WTC11 (cell line): ENCODE data around the gene TRIM38. TPM values are rescaled to one million over a fixed set of nuclear protein-coding genes. Genes with fewer than 3 reads are reported as not detected.
"Not testable (repeated sequence)": the region's sequence is repeated elsewhere in the genome, so short reads cannot be mapped to it uniquely, and the experiment has no call there.

Source experiments
- ATAC-seq: fragments of 200-7000 bp; cut with Tn5 transposase; 2 replicates; pipeline ENCODE4 v1.10.0; 2021; ENCODE audit warnings: mild to moderate bottlenecking, moderate library complexity
- CTCF ChIA-PET: fragments of 300-600 bp; sonication (Branson Sonifier 250); formaldehyde crosslinking; loops from one replicate; lab custom pipeline; 2021; ENCODE audit warnings: antibody characterized with exemption; lab: Charles Lee
- POLR2A ChIA-PET: fragments of 350-600 bp; sonication (Branson Sonifier 250); formaldehyde crosslinking; loops from one replicate; lab custom pipeline; 2021; ENCODE audit warnings: antibody characterized with exemption; lab: Charles Lee
- DNase-seq: peaks from one replicate; pipeline ENCODE4 v3.0.0; 2021; ENCODE audit warnings: low spot score
- H3K27ac Mint-ChIP-seq: 2 replicates; pipeline ENCODE4 v1.8.0; 2021; ENCODE audit warnings: mixed read lengths
- H3K27me3 Mint-ChIP-seq: 2 replicates; pipeline ENCODE4 v1.8.0; 2021; ENCODE audit warnings: low read depth, mild to moderate bottlenecking, moderate library complexity, mixed read lengths
- H3K36me3 Mint-ChIP-seq: 2 replicates; pipeline ENCODE4 v1.8.0; 2021; ENCODE audit warnings: mixed read lengths
- H3K4me1 Mint-ChIP-seq: 2 replicates; pipeline ENCODE4 v1.8.0; 2022; ENCODE audit warnings: mixed read lengths
- H3K4me3 Mint-ChIP-seq: 2 replicates; pipeline ENCODE4 v1.8.0; 2021; ENCODE audit warnings: mild to moderate bottlenecking, moderate library complexity, mixed read lengths
- H3K9me3 Mint-ChIP-seq: 2 replicates; pipeline ENCODE4 v1.8.0; 2021; ENCODE audit warnings: mixed read lengths
- CREM ChIP-seq: sonication (generic); formaldehyde crosslinking; IDR thresholded peaks from 2 replicates; pipeline ENCODE4 v1.8.1; 2022; ENCODE audit warnings: mild to moderate bottlenecking, missing genetic modification reagents, moderate library complexity
- FOXJ3 ChIP-seq: sonication (generic); formaldehyde crosslinking; IDR thresholded peaks from 2 replicates; pipeline ENCODE4 v1.9.0; 2021; ENCODE audit warnings: missing genetic modification reagents, mild to moderate bottlenecking, borderline replicate concordance
- GABPB1 ChIP-seq: sonication (generic); formaldehyde crosslinking; IDR thresholded peaks from 2 replicates; pipeline ENCODE4 v1.8.1; 2023; ENCODE audit warnings: mild to moderate bottlenecking, missing genetic modification reagents
- GRHL2 ChIP-seq: fragments of 250-450 bp; sonication (Bioruptor Pico); IDR thresholded peaks from 2 replicates; pipeline ENCODE4 v1.8.0; 2022; ENCODE audit warnings: mild to moderate bottlenecking, moderate library complexity; ENCODE audit not compliant: insufficient replicate concordance, severe bottlenecking
- MYBL2 ChIP-seq: sonication (generic); formaldehyde crosslinking; IDR thresholded peaks from 2 replicates; pipeline ENCODE4 v1.8.1; 2023; ENCODE audit warnings: mild to moderate bottlenecking, moderate library complexity, missing genetic modification reagents
- NR3C1 ChIP-seq: sonication (generic); formaldehyde crosslinking; conservative IDR thresholded peaks from 2 replicates; pipeline ENCODE4 v1.8.1; 2023; ENCODE audit warnings: low read depth, mild to moderate bottlenecking, missing genetic modification reagents
- OVOL2 ChIP-seq: fragments of 250-450 bp; sonication (Bioruptor Pico); IDR thresholded peaks from 2 replicates; pipeline ENCODE4 v1.9.0; 2021; ENCODE audit warnings: mild to moderate bottlenecking, borderline replicate concordance
- PRRX2 ChIP-seq: fragments of 250-450 bp; sonication (Bioruptor Pico); IDR thresholded peaks from 2 replicates; pipeline ENCODE4 v1.8.0; 2021; ENCODE audit warnings: mild to moderate bottlenecking
- ZNF138 ChIP-seq: sonication (generic); formaldehyde crosslinking; conservative IDR thresholded peaks from 2 replicates; pipeline ENCODE4 v1.8.1; 2022; ENCODE audit warnings: mild to moderate bottlenecking, moderate library complexity, missing genetic modification reagents
- ZNF416 ChIP-seq: fragments of 250-450 bp; sonication (Bioruptor Pico); IDR thresholded peaks from 2 replicates; pipeline ENCODE4 v1.9.0; 2021; ENCODE audit warnings: mild to moderate bottlenecking, inconsistent platforms
- total RNA-seq: library from RNA; stranded (reverse); gene quantifications from 3 replicates; pipeline ENCODE4 v1.2.3, GENCODE V29; 2021
- TF ChIP-seq, protein P1 (sequence below): sonication (generic); formaldehyde crosslinking; IDR thresholded peaks from 2 replicates; pipeline ENCODE4 v1.8.0; 2022; ENCODE audit warnings: mild to moderate bottlenecking, missing genetic modification reagents
- TF ChIP-seq, protein P2 (sequence below): sonication (generic); formaldehyde crosslinking; IDR thresholded peaks from 2 replicates; pipeline ENCODE4 v1.8.1; 2022; ENCODE audit warnings: low read depth, missing genetic modification reagents, borderline replicate concordance
- TF ChIP-seq, protein P3 (sequence below): sonication (generic); formaldehyde crosslinking; IDR thresholded peaks from 2 replicates; pipeline ENCODE4 v1.8.1; 2022; ENCODE audit warnings: mild to moderate bottlenecking, missing genetic modification reagents, moderate library complexity, borderline replicate concordance
- TF ChIP-seq, protein P4 (sequence below): sonication (generic); formaldehyde crosslinking; IDR thresholded peaks from 2 replicates; pipeline ENCODE4 v1.8.0; 2022; ENCODE audit warnings: missing genetic modification reagents

Gene TRIM38
- total RNA-seq, 1 experiment from 2014 or later: 1.6 TPM

DNA sequence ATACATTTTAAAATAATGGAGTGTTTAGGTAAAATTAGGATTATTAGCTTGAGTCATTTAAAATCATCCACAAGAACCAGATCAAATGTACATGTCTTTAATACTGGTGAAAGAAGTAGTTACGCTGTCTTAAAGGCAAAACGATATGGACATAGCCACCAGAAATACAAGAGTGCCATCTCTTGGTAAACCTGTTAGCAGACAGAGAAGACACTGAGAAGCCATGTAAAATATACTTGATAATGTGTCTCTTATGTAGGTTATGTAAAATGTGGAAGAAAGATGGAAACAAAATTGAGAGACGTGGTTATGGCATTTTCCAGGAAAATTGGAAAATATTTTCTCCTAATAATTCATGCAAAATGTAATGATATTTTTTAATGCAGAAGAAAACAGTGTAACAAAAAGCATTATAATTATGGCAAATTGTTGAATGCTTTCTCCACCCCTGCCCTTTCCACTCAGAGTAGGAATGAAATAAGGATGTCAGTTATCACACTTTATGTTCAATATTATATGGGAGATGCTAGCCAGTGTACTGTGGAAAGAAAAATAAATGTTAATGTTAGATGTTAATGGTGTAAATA, 19.9 kb upstream of the TRIM38 start:
- Mint-ChIP-seq H3K4me3 (no peak overlapping the region), H3K9me3 (peaks cover 22% of the 10 kb centered on the region), H3K27ac (no peak overlapping the region), H3K4me1 (no peaks in the 10 kb centered on the region), H3K36me3 (peaks cover 14% of the 10 kb centered on the region), H3K27me3 (no peaks in the 10 kb centered on the region)
- TF ChIP-seq, protein P1, sequence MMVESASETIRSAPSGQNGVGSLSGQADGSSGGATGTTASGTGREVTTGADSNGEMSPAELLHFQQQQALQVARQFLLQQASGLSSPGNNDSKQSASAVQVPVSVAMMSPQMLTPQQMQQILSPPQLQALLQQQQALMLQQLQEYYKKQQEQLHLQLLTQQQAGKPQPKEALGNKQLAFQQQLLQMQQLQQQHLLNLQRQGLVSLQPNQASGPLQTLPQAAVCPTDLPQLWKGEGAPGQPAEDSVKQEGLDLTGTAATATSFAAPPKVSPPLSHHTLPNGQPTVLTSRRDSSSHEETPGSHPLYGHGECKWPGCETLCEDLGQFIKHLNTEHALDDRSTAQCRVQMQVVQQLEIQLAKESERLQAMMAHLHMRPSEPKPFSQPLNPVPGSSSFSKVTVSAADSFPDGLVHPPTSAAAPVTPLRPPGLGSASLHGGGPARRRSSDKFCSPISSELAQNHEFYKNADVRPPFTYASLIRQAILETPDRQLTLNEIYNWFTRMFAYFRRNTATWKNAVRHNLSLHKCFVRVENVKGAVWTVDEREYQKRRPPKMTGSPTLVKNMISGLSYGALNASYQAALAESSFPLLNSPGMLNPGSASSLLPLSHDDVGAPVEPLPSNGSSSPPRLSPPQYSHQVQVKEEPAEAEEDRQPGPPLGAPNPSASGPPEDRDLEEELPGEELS (CRISPR knock-in tag): no peak
- no peak for TF ChIP-seq NR3C1 (CRISPR knock-in tag)
- TF ChIP-seq OVOL2 (CRISPR knock-in tag): no peak
- no peak for TF ChIP-seq ZNF138 (CRISPR knock-in tag)
- peak; percentile 44; the same call in 1 of the 2 replicates for TF ChIP-seq GABPB1 (CRISPR knock-in tag)
- no peak for TF ChIP-seq ZNF416
- TF ChIP-seq FOXJ3: no peak
- ATAC-seq (peak; percentile 52), DNase-seq (no peak)
- POLR2A ChIA-PET: no interaction called here
- CTCF ChIA-PET: no interaction called here

DNA sequence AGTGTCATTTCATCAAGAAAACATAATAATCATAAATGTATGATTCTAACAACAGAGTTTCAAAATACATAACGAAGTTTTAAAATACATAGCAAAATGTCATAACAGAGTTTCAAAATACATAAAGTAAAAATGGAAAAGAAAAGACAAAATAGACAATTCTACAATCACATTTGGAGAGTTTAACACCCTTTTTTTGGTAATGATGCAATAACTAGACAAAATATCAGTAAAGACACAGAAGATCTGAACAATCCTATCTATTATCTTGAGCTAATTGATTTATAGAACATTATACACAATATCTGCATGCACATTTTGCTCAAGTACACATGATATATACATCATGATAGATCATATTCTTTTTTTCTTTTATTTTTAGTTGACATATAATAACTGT, 18.7 kb upstream of the TRIM38 start:
- Mint-ChIP-seq H3K27me3 (no peaks in the 10 kb centered on the region), H3K9me3 (peaks cover 22% of the 10 kb centered on the region), H3K4me3 (no peak overlapping the region), H3K4me1 (no peaks in the 10 kb centered on the region), H3K36me3 (peaks cover 14% of the 10 kb centered on the region), H3K27ac (no peak overlapping the region)
- POLR2A ChIA-PET: no interaction called here
- TF ChIP-seq CREM (CRISPR knock-in tag) (no peak), MYBL2 (no peak)
- ATAC-seq: no peak
- no peak for DNase-seq
- CTCF ChIA-PET: no interaction called here

DNA sequence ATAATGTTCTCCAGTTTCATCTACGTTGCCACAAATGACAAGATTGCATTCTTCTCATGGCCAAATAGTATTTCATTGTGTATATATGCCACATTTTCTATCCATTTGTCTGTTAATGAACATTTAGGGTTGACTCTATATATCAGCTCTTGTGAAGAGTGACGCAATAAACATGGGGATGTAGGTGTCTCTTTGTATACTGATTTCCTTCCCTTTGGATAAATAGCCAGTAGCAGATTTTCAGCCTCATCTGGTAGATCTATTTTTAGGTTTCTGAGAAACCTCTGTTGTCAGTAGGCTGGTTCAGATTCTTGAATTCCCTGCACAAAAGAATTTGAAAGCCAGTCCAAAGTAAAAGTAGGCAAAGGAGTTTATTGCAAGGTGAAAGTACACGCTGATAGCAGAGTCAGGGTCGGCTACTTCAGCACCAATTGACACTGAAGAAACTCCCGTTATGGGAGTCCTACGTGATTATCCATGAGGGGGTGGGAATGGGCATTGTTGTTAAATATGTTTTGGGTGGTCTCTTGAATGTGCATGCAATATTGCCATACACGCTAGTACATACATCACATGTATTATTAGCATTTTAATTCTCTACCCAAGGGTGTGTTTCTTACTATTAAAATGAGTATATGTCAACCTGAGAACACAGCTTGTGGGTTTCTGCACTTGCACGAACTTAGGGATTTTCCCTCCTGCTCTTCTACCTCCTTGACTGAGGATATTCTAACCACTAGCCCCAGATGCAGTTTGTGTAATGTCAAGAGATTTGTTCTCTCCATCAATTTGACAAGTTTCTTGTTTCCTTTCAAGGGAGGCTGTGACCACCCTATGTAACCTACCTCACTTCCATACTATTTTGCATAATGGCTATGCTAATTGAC, 17.7 kb upstream of the TRIM38 start:
- ChIA-PET CTCF (no interaction called here), POLR2A (no interaction called here)
- Mint-ChIP-seq H3K27me3 (no peaks in the 10 kb centered on the region), H3K4me1 (no peaks in the 10 kb centered on the region), H3K9me3 (peaks cover 22% of the 10 kb centered on the region), H3K27ac (no peak overlapping the region), H3K36me3 (peaks cover 14% of the 10 kb centered on the region), H3K4me3 (no peak overlapping the region)
- TF ChIP-seq, protein P2, sequence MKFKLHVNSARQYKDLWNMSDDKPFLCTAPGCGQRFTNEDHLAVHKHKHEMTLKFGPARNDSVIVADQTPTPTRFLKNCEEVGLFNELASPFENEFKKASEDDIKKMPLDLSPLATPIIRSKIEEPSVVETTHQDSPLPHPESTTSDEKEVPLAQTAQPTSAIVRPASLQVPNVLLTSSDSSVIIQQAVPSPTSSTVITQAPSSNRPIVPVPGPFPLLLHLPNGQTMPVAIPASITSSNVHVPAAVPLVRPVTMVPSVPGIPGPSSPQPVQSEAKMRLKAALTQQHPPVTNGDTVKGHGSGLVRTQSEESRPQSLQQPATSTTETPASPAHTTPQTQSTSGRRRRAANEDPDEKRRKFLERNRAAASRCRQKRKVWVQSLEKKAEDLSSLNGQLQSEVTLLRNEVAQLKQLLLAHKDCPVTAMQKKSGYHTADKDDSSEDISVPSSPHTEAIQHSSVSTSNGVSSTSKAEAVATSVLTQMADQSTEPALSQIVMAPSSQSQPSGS (CRISPR knock-in tag): no peak
- 0 out of 2 replicates have a peak, but pooled peaks have one; percentile 40 for TF ChIP-seq GABPB1 (CRISPR knock-in tag)
- no peak for DNase-seq
- ATAC-seq: no peak

DNA sequence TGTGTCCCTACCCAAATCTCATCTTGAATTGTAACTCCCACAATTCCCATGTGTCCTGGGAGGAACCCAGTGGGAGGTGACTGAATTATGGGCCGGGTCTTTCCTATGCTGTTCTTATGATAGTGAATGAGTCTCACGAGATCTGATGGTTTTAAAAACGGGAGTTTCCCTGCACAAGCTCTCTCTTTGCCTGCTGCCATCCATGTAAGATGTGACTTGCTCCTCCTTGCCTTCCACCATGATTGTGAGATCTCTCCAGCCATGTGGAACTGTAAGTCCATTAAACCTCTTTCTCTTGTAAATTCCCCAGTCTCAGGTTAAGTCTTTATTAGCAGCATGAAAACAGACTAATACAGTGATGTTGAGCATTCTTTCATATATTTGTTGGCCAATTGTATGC, 16.9 kb upstream of the TRIM38 start:
- H3K9me3 Mint-ChIP-seq: peaks cover 22% of the 10 kb centered on the region
- CTCF ChIA-PET, H3K4me3 Mint-ChIP-seq, ATAC-seq, DNase-seq, POLR2A ChIA-PET, H3K27me3 Mint-ChIP-seq, H3K4me1 Mint-ChIP-seq, H3K27ac Mint-ChIP-seq: not testable (repeated sequence)
- H3K36me3 Mint-ChIP-seq: peaks cover 14% of the 10 kb centered on the region

DNA sequence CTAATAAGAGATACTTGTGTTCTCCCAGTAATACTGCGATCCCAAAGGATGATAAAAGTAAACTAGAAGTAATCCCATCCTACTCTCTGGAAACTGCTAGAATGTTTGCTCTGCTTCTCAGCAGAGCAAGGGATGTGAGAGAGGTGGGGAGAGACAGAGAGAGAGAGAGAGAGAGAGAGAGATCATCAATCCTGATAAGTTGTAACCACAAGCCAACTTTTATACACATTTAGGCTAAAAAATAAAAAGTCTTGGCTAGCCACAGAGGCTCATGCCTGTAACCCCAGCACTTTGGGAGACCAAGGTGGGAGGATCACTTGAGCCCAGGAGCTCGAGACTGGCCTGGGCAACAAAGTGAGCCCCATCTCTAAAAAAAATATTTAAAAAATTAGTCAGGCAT, 16.0 kb upstream of the TRIM38 start:
- no peak for ATAC-seq
- ChIA-PET CTCF (interaction anchor here (0.6 kb wide), 1 partner anchor 252 kb away, joined by 5 read pairs; no protein-coding TSS in a partner anchor), POLR2A (no interaction called here)
- Mint-ChIP-seq H3K9me3 (peaks cover 26% of the 10 kb centered on the region), H3K36me3 (peaks cover 14% of the 10 kb centered on the region), H3K4me3 (no peak overlapping the region), H3K27me3 (no peaks in the 10 kb centered on the region), H3K4me1 (no peaks in the 10 kb centered on the region), H3K27ac (no peak overlapping the region)
- no peak for DNase-seq
- no peak for TF ChIP-seq MYBL2
- TF ChIP-seq, protein P3, sequence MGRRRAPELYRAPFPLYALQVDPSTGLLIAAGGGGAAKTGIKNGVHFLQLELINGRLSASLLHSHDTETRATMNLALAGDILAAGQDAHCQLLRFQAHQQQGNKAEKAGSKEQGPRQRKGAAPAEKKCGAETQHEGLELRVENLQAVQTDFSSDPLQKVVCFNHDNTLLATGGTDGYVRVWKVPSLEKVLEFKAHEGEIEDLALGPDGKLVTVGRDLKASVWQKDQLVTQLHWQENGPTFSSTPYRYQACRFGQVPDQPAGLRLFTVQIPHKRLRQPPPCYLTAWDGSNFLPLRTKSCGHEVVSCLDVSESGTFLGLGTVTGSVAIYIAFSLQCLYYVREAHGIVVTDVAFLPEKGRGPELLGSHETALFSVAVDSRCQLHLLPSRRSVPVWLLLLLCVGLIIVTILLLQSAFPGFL: no peak
- no peak for TF ChIP-seq GRHL2
- TF ChIP-seq PRRX2 (CRISPR knock-in tag): no peak
- TF ChIP-seq, protein P4, sequence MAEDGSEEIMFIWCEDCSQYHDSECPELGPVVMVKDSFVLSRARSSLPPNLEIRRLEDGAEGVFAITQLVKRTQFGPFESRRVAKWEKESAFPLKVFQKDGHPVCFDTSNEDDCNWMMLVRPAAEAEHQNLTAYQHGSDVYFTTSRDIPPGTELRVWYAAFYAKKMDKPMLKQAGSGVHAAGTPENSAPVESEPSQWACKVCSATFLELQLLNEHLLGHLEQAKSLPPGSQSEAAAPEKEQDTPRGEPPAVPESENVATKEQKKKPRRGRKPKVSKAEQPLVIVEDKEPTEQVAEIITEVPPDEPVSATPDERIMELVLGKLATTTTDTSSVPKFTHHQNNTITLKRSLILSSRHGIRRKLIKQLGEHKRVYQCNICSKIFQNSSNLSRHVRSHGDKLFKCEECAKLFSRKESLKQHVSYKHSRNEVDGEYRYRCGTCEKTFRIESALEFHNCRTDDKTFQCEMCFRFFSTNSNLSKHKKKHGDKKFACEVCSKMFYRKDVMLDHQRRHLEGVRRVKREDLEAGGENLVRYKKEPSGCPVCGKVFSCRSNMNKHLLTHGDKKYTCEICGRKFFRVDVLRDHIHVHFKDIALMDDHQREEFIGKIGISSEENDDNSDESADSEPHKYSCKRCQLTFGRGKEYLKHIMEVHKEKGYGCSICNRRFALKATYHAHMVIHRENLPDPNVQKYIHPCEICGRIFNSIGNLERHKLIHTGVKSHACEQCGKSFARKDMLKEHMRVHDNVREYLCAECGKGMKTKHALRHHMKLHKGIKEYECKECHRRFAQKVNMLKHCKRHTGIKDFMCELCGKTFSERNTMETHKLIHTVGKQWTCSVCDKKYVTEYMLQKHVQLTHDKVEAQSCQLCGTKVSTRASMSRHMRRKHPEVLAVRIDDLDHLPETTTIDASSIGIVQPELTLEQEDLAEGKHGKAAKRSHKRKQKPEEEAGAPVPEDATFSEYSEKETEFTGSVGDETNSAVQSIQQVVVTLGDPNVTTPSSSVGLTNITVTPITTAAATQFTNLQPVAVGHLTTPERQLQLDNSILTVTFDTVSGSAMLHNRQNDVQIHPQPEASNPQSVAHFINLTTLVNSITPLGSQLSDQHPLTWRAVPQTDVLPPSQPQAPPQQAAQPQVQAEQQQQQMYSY (CRISPR knock-in tag): no peak
